Ramos (cell line): ENCODE results near the gene APOL5.
"Not testable (repeated sequence)": the region's sequence is repeated elsewhere in the genome, so short reads cannot be mapped to it uniquely, and the experiment has no call there.

Experiments used
- in situ Hi-C: fragments of 300-500 bp; cut with MboI; formaldehyde crosslinking; loops from one replicate; pipeline ENCODE4 v1.14.3; 2022; ENCODE audit warnings: low sequenced_read_pairs; ENCODE audit not compliant: unreplicated experiment

Gene APOL5

GRCh38 chr22:35717572-35717971 lies at the start of gene APOL5:
TSS of gene APOL5 (plus strand) at chr22:35717872. CDS start at chr22:35717872, 0 bp downstream.
- in situ Hi-C loops, result no loop called here

- in situ Hi-C loops, result no loop called here
Measured at GRCh38 chr22:35674335-35674734, 43.3 kb upstream of the APOL5 start.

- in situ Hi-C loops, result not testable (repeated sequence)
Measured at GRCh38 chr22:35676065-35676464, 41.6 kb upstream of the APOL5 start.

GRCh38 chr22:35677460-35678187 lies 40.0 kb upstream of the APOL5 start:
- in situ Hi-C loops, result no loop called here

- in situ Hi-C loops, result no loop called here
Measured at GRCh38 chr22:35678836-35679235, 38.8 kb upstream of the APOL5 start.

GRCh38 chr22:35679492-35679891 lies 38.2 kb upstream of the APOL5 start:
- in situ Hi-C loops, result not testable (repeated sequence)

GRCh38 chr22:35681454-35682052 lies 36.1 kb upstream of the APOL5 start:
- in situ Hi-C loops, result loop anchor here (10.0 kb wide), 1 partner anchor 47 kb away; no protein-coding TSS in a partner anchor

- in situ Hi-C loops, result loop anchor here (10.0 kb wide), 1 partner anchor 49 kb away; no protein-coding TSS in a partner anchor
Measured at GRCh38 chr22:35683560-35683959, 34.1 kb upstream of the APOL5 start.

GRCh38 chr22:35684270-35684700 lies 33.4 kb upstream of the APOL5 start:
- in situ Hi-C loops, result loop anchor here (10.0 kb wide), 1 partner anchor 49 kb away; no protein-coding TSS in a partner anchor

- in situ Hi-C loops, result loop anchor here (5.0 to 10.0 kb wide), 2 partner anchors 50 to 68 kb away; no protein-coding TSS in a partner anchor
Measured at GRCh38 chr22:35684732-35685131, 32.9 kb upstream of the APOL5 start.

GRCh38 chr22:35685731-35686130 lies 31.9 kb upstream of the APOL5 start:
- in situ Hi-C loops, result loop anchor here (5.0 to 10.0 kb wide), 2 partner anchors 51 to 67 kb away; no protein-coding TSS in a partner anchor

GRCh38 chr22:35686298-35686697 lies 31.4 kb upstream of the APOL5 start:
- in situ Hi-C loops, result loop anchor here (5.0 to 10.0 kb wide), 2 partner anchors 51 to 66 kb away; no protein-coding TSS in a partner anchor

- in situ Hi-C loops, result loop anchor here (5.0 to 10.0 kb wide), 2 partner anchors 53 to 65 kb away; no protein-coding TSS in a partner anchor
Measured at GRCh38 chr22:35687461-35687860, 30.2 kb upstream of the APOL5 start.

GRCh38 chr22:35688913-35689675 lies 28.6 kb upstream of the APOL5 start:
- in situ Hi-C loops, result loop anchor here (5.0 to 10.0 kb wide), 2 partner anchors 54 to 63 kb away; no protein-coding TSS in a partner anchor

- in situ Hi-C loops, result no loop called here
Measured at GRCh38 chr22:35690001-35690400, 27.7 kb upstream of the APOL5 start.

GRCh38 chr22:35695202-35695601 lies 22.5 kb upstream of the APOL5 start:
- in situ Hi-C loops, result no loop called here

GRCh38 chr22:35697142-35697541 lies 20.5 kb upstream of the APOL5 start:
- in situ Hi-C loops, result no loop called here

GRCh38 chr22:35699852-35700251 lies 17.8 kb upstream of the APOL5 start:
- in situ Hi-C loops, result not testable (repeated sequence)

- in situ Hi-C loops, result no loop called here
Measured at GRCh38 chr22:35703861-35704584, 13.6 kb upstream of the APOL5 start.

GRCh38 chr22:35705141-35705540 lies 12.5 kb upstream of the APOL5 start:
- in situ Hi-C loops, result no loop called here
